WTC11 (cell line): ENCODE measurements around the gene BDP1. TPM values are rescaled to one million over a fixed set of nuclear protein-coding genes. Genes with fewer than 3 reads are reported as not detected.

Source experiments
- ATAC-seq: fragments of 200-7000 bp; cut with Tn5 transposase; 2 replicates; pipeline ENCODE4 v1.10.0; 2021; ENCODE audit warnings: mild to moderate bottlenecking, moderate library complexity
- CTCF ChIA-PET: fragments of 300-600 bp; sonication (Branson Sonifier 250); formaldehyde crosslinking; loops from one replicate; lab custom pipeline; 2021; ENCODE audit warnings: antibody characterized with exemption; lab: Charles Lee
- POLR2A ChIA-PET: fragments of 350-600 bp; sonication (Branson Sonifier 250); formaldehyde crosslinking; loops from one replicate; lab custom pipeline; 2021; ENCODE audit warnings: antibody characterized with exemption; lab: Charles Lee
- DNase-seq: peaks from one replicate; pipeline ENCODE4 v3.0.0; 2021; ENCODE audit warnings: low spot score
- H3K27ac Mint-ChIP-seq: 2 replicates; pipeline ENCODE4 v1.8.0; 2021; ENCODE audit warnings: mixed read lengths
- H3K27me3 Mint-ChIP-seq: 2 replicates; pipeline ENCODE4 v1.8.0; 2021; ENCODE audit warnings: low read depth, mild to moderate bottlenecking, moderate library complexity, mixed read lengths
- H3K36me3 Mint-ChIP-seq: 2 replicates; pipeline ENCODE4 v1.8.0; 2021; ENCODE audit warnings: mixed read lengths
- H3K4me1 Mint-ChIP-seq: 2 replicates; pipeline ENCODE4 v1.8.0; 2022; ENCODE audit warnings: mixed read lengths
- H3K4me3 Mint-ChIP-seq: 2 replicates; pipeline ENCODE4 v1.8.0; 2021; ENCODE audit warnings: mild to moderate bottlenecking, moderate library complexity, mixed read lengths
- H3K9me3 Mint-ChIP-seq: 2 replicates; pipeline ENCODE4 v1.8.0; 2021; ENCODE audit warnings: mixed read lengths
- ATF1 ChIP-seq: sonication (generic); formaldehyde crosslinking; IDR thresholded peaks from 2 replicates; pipeline ENCODE4 v1.8.1; 2023; ENCODE audit warnings: mild to moderate bottlenecking, moderate library complexity, missing genetic modification reagents
- E2F5 ChIP-seq: sonication (generic); formaldehyde crosslinking; IDR thresholded peaks from 2 replicates; pipeline ENCODE4 v1.8.1; 2022; ENCODE audit warnings: mild to moderate bottlenecking, moderate library complexity, missing genetic modification reagents
- ETV6 ChIP-seq: sonication (generic); formaldehyde crosslinking; IDR thresholded peaks from 2 replicates; pipeline ENCODE4 v1.8.1; 2022; ENCODE audit warnings: mild to moderate bottlenecking, missing genetic modification reagents
- FOXP1 ChIP-seq: sonication (generic); formaldehyde crosslinking; IDR thresholded peaks from 2 replicates; pipeline ENCODE4 v1.8.0; 2022; ENCODE audit warnings: missing genetic modification reagents, mild to moderate bottlenecking, moderate library complexity, borderline replicate concordance
- FOXP4 ChIP-seq: sonication (generic); formaldehyde crosslinking; IDR thresholded peaks from 2 replicates; pipeline ENCODE4 v1.8.0; 2022; ENCODE audit warnings: mild to moderate bottlenecking, missing genetic modification reagents
- GRHL2 ChIP-seq: fragments of 250-450 bp; sonication (Bioruptor Pico); IDR thresholded peaks from 2 replicates; pipeline ENCODE4 v1.8.0; 2022; ENCODE audit warnings: mild to moderate bottlenecking, moderate library complexity; ENCODE audit not compliant: insufficient replicate concordance, severe bottlenecking
- IRF1 ChIP-seq: sonication (generic); formaldehyde crosslinking; IDR thresholded peaks from 2 replicates; pipeline ENCODE4 v1.8.0; 2023; ENCODE audit warnings: missing genetic modification reagents
- JUN ChIP-seq: sonication (generic); formaldehyde crosslinking; IDR thresholded peaks from 2 replicates; pipeline ENCODE4 v1.8.0; 2023; ENCODE audit warnings: mild to moderate bottlenecking, missing genetic modification reagents
- KAT7 ChIP-seq: sonication (generic); formaldehyde crosslinking; IDR thresholded peaks from 2 replicates; pipeline ENCODE4 v1.8.1; 2023; ENCODE audit warnings: missing genetic modification reagents, mild to moderate bottlenecking, borderline replicate concordance
- MLX ChIP-seq: sonication (generic); formaldehyde crosslinking; IDR thresholded peaks from 2 replicates; pipeline ENCODE4 v1.8.1; 2023; ENCODE audit warnings: mild to moderate bottlenecking, missing genetic modification reagents, moderate library complexity
- NFATC4 ChIP-seq: fragments of 250-450 bp; sonication (Bioruptor Pico); IDR thresholded peaks from 2 replicates; pipeline ENCODE4 v1.9.0; 2021; ENCODE audit warnings: mild to moderate bottlenecking
- NR2C2 ChIP-seq: sonication (generic); formaldehyde crosslinking; IDR thresholded peaks from 2 replicates; pipeline ENCODE4 v1.8.0; 2022; ENCODE audit warnings: mild to moderate bottlenecking, missing genetic modification reagents
- NR3C1 ChIP-seq: sonication (generic); formaldehyde crosslinking; conservative IDR thresholded peaks from 2 replicates; pipeline ENCODE4 v1.8.1; 2023; ENCODE audit warnings: low read depth, mild to moderate bottlenecking, missing genetic modification reagents
- PRDM15 ChIP-seq: sonication (generic); formaldehyde crosslinking; IDR thresholded peaks from 2 replicates; pipeline ENCODE4 v1.8.0; 2022; ENCODE audit warnings: missing genetic modification reagents
- SP1 ChIP-seq: sonication (generic); formaldehyde crosslinking; conservative IDR thresholded peaks from 2 replicates; pipeline ENCODE4 v1.8.1; 2022; ENCODE audit warnings: missing genetic modification reagents
- USF1 ChIP-seq: sonication (generic); formaldehyde crosslinking; IDR thresholded peaks from 2 replicates; pipeline ENCODE4 v1.8.0; 2022; ENCODE audit warnings: mild to moderate bottlenecking, missing genetic modification reagents
- ZNF232 ChIP-seq: sonication (generic); formaldehyde crosslinking; IDR thresholded peaks from 2 replicates; pipeline ENCODE4 v1.8.0; 2022; ENCODE audit warnings: mild to moderate bottlenecking, missing genetic modification reagents
- ZSCAN18 ChIP-seq: fragments of 250-450 bp; sonication (Bioruptor Pico); IDR thresholded peaks from 2 replicates; pipeline ENCODE4 v2.1.2; 2022; ENCODE audit warnings: mild to moderate bottlenecking, moderate library complexity
- total RNA-seq: library from RNA; stranded (reverse); gene quantifications from 3 replicates; pipeline ENCODE4 v1.2.3, GENCODE V29; 2021

BDP1 gene
- total RNA-seq, 1 experiment from 2014 or later = 34.7 TPM

- TF ChIP-seq FOXP4 (CRISPR knock-in tag) (no peak), ETV6 (no peak)
Observed at GRCh38 chr5:71482132-71482531, 26.7 kb downstream of the BDP1 start (continued).

GRCh38 chr5:71483355-71483754 lies 27.9 kb downstream of the BDP1 start:
- Mint-ChIP-seq H3K36me3 (peaks cover 52% of the 10 kb centered on the region), H3K4me1 (no peaks in the 10 kb centered on the region), H3K27me3 (no peaks in the 10 kb centered on the region), H3K27ac (no peak overlapping the region), H3K9me3 (no peaks in the 10 kb centered on the region), H3K4me3 (no peak overlapping the region)
- ChIA-PET POLR2A (no interaction called here), CTCF (no interaction called here)
- no peak for DNase-seq
- no peak for ATAC-seq
- no peak for TF ChIP-seq FOXP1 (CRISPR knock-in tag)
- no peak for TF ChIP-seq PRDM15 (CRISPR knock-in tag)
- TF ChIP-seq ATF1 (CRISPR knock-in tag) = no peak
- TF ChIP-seq ZSCAN18 (CRISPR knock-in tag) = no peak
- no peak for TF ChIP-seq NR3C1 (CRISPR knock-in tag)
- TF ChIP-seq SP1 (CRISPR knock-in tag) = no peak
- TF ChIP-seq NR2C2 = no peak
- TF ChIP-seq, all 79 proteins: peak for 0

GRCh38 chr5:71492817-71493615 lies 37.6 kb downstream of the BDP1 start:
- ATAC-seq (no peak), DNase-seq (no peak)
- Mint-ChIP-seq H3K9me3 (no peaks in the 10 kb centered on the region), H3K4me3 (no peak overlapping the region), H3K36me3 (peaks cover 60% of the 10 kb centered on the region), H3K4me1 (no peaks in the 10 kb centered on the region), H3K27me3 (no peaks in the 10 kb centered on the region), H3K27ac (no peak overlapping the region)
- ChIA-PET CTCF (interaction anchor here (1.7 kb wide), 1 partner anchor 17 kb away, joined by 6 read pairs; no protein-coding TSS in a partner anchor), POLR2A (no interaction called here)
- TF ChIP-seq E2F5 (CRISPR knock-in tag) (no peak), KAT7 (no peak), USF1 (CRISPR knock-in tag) (no peak), FOXP1 (CRISPR knock-in tag) (no peak), MLX (CRISPR knock-in tag) (no peak), NFATC4 (CRISPR knock-in tag) (no peak), JUN (CRISPR knock-in tag) (no peak), ZNF232 (CRISPR knock-in tag) (no peak), IRF1 (CRISPR knock-in tag) (no peak), FOXP4 (CRISPR knock-in tag) (no peak), GRHL2 (CRISPR knock-in tag) (no peak)
